Hematopoietic multipotent progenitor cell treated with erythropoietin and hydrocortisone succinate and interleukin-3 and kit ligand, for 4 days (in vitro differentiated cells): ENCODE measurements around the gene TBC1D14.

ENCODE experiments used
- DNase-seq: peaks from one replicate; pipeline ENCODE4 v3.0.0-alpha.2; 2015

TBC1D14 gene

DNA sequence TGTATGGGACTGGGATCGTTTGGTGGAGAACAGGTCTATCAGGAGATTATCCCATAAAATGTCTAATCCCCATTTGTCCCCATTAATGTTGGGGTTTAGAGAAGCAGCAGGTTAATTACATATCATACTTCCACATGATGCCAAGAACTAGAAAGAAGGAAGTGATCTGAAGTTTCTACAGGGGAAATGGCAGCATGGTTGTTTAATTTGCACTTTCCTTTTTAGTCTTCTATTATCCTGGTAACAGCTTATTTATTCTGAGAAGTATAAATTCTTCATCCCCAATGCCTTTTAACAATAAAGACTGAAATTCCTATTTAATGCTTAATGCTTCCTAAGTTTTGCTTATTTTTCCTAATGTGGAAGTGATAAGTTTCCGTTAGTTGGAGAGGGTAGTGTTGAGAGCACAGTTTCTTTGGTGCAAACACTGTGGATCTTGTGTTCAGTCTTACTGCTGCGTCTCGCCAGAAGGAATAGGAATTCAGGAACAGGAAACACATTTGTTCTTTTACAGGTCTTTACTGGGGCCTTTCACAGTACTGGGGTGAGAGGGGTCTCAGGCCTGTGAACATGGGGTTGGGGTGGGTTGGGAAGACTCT is 74.0 kb downstream of the TBC1D14 start:
- DNase-seq = no peak

DNA sequence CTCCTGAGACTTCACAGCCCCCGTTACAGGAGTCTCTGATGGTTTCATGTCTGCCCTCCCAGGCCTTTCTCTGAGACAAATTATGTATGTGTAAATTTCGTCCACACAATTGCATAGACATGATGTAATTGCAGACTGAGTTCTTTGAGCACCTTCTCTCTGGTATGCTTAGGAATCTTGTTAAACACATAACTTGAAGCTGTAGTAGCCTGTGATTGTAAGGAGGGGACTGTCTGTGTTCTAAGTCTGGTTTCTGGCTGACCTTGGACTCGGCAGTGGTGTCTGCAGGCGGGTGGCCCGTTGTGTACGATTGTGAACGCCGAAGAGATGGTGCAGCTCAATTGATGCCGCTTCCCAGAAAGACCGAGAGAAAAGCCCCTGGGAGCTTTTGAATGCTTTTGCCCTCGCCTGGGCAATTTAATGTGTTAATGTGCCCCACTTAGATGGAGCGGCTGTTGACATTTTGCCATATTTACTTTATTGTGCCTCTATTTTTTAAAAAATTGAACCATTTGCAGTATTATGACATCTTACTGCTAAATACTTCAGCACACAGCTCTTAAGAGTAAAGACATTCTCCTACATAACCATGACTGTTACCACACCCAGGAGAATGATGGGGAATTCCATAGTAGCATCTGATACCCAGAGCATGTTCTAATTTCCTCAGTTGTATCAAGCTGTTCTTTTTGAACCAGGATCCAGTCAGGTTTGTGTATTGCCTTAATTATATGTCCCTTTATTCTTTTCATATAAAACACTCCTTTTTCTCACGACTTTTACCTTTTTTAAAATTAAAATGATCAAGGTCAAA is 75.2 kb downstream of the TBC1D14 start:
- no peak for DNase-seq

DNA sequence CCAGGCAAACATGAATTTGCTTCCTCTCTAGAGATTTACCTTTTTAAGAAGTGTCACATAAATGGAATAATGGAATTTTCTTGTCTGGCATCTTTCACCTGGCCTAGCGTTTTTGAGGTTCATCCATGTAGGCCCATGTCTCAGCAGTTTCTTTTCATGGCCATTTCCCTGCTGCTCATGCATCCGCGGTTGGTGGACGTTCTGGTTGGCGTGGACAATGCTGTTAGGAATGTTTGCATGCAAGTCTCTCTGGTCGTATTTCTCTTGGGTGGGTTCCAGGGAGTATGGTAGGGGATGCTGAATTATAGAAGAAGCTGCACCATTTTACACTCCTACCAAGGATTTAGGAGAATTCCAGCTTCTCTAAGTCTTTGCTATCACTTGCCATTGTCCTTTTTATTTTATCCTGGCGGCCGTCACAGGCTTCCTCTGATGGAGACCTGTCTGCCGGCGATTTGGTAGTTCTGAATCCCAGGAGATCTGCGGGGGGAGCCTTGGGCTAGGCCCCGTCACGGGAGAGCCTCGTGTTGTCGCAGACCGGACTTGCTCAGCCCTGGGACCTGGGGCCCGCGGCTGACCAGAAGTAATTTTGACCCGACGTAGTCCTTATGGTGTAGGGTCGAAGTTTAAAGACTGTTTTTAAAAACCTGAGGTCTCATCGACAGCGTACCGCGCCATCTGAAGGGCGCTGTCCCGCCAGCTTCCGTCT is 76.6 kb downstream of the TBC1D14 start:
- no peak for DNase-seq

DNA sequence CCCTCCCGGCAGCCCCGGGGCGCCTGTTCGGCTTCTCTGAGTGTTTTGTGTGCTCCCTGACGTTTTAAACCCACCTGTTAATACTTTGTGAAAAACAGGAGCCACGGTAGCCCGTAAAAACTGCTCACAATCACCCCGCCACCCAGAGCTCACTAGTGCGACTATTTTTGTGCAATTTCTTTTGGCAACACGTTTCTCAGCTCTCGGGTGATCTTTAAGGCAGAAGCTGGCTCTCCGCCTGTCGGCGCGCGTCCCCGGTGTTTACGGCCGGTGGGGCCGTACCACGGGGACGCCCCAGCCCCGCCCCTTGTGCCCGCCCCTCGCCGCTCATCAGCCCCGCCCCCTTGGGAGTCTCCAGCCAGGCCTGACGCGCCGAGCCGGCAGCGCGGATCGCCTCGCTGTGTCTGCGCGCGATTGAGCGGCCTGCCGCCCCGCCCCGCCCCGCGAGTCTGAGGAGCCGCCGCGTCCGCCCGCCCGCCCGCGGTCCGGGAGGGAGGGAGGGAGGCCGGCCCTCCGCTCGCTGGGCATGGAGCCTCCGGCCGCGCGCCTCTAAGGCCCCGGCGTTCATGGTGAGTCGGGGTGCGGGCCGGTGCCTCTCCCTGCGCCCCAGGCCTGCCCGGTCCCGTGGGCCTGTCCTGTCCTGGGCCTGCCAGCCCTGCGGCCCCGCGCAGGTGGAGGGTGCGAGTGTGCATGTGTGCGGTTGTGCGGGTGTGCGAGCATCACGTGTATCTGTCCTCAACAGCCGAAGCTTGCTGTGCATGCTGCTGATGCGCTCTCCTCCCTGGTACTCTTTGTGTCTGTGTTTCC is 77.4 kb downstream of the TBC1D14 start:
- peak; percentile 97 for DNase-seq

DNA sequence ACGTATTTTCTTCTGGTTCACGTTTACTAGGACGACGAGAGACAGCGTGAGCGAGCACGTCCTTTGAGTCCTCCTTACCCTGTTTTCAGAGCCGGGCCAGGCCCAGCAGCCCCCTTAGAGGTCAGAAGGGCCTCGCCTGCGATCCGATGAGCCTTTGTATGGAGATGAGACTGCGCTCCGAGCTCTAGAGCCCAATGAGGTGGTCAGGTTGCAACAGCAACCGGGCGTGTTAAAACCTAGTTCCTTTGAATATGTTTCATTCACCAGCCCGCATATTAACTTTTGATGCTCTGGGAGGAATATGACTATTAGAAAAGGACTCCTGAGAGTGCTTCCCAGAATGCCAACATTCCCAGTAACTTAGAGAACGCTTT is 77.9 kb downstream of the TBC1D14 start:
- no peak for DNase-seq

DNA sequence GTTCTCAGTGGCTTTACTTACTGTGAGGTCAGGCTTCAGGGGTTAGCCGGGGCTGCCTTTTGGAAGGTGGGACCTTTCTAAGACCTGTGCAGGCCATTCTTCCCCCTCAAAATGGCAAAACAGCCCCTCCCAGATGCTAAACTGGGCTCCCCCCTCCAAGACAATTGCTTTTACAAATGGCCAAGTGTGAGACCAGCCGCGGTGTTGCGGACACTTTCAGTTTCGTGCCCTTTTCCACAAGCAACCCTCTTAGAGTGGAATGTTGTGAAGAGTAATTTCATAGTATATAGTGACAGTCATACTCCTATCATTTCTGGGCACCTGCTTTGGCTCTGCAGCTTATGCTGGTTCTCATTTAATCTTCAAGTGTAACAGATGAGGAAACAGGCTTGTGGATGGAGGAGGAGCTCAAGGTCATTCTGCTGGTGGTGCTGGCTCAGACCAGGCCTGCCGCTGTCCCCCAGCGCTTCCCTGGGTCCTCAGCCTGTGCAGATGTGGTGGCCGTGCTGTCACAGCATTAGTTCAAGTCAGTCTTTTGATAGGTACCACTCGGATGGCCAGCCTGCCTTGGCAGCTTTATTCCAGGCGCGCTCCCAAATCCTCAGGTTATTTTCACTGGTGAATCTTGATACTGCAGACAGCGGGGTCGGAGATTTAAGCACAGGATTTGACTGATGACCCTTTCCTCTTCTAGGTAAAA is 78.5 kb downstream of the TBC1D14 start:
- DNase-seq = peak; percentile 33

DNA sequence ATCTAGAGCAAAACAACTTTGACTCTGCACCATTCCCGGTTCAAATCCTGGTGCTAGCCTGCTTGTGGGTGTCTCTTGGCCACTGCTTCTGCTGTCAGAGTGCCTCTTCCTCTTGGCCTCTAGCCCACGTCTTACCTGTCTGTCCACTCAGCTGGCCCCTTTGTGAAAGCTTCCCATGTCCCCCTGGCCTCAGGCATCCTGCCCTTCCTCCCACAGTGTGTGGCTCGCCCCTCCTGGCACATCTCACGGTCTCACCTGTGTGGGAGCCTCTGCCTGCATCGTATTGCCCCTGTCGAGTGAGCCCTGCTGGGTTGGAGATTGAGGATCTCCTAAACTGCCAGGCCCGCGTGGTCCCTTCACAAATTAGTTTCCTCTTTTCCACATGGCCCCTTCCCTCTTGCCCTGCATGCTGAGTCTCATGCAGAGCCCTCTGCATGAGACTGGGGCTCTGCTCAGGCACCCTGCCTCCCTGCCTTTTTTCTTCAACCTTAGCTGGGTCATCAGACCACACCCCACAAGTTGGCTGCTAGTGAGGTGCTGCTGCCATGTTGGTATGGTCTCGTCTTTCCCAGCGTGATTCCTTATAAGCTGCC is 79.8 kb downstream of the TBC1D14 start:
- peak; percentile 24 for DNase-seq

DNA sequence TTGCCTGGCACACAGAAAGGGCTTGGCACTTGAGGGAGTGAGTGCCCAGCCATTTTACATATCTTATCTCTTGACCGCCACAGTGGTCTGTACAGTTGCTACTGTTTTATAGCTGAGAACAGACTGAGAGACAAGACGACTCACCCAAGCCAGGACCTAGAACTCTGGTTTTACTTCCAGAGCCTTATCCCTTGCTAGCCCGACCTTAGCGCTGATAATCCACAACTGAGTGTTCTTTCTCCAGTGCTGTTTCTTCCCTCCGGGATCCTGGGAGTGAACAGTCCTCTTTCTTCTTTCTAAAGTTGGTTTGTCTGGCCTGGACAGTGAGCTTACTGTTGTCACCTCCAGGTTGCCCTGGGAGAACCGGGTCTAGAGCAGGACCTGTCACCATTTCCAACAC is 81.0 kb downstream of the TBC1D14 start:
- peak; percentile 33 for DNase-seq

DNA sequence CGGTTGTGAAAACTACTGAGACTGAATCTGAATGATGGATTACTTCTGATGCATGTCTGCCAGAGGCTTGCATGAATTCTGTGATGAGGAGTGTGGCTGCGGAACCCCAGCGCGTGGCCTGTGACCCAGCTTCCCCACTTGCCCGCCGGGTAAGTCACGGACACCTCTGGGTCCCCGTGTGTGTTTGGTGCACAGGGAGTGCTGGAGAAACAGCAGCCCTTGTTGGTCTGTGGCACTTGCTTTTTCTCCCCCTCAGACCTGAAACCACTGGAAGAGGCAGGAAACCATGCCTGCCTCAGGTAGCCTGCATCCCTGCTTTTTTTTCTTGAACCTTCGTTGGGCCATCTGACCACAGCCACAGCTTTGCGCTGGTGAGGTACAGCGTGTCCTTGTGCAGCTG is 81.6 kb downstream of the TBC1D14 start:
- DNase-seq = no peak

DNA sequence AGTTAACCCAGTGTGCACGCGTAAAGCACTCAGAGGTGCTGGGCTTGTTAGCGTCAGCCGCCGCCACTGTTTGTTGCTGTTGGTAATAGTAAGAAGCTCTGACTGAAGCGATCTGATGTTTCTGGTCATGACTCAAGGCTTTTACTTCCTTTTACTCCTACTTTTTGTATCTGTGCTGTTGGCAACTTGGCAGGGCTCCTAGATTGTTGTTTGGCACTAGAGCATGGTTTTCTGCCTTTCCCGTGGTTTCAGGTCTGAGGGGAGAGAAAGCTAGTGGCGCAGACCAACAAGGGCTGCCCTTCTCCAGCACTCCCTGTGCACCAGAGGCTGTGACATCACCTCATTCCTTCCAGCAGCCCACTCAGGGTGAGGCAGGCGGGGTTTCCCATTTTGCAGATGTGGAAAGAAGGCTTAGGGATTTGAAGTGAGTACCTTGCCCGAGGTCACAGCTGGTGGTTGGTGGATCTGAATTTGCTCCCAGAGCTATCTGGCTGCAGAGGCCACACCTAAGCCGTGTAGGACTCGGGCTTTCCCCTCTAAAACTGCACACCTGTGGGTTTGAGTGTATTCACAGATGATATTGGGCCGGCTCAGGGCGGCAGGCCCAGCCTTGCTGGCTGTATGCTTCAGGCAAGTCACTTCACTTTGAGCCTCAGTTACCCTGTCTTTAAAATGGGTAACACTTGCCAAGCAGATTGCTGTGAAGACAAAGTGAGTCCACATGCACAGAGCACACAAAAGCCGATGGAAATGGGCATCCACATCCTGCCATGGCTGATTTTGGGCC is 82.3 kb downstream of the TBC1D14 start:
- DNase-seq = peak; percentile 83

DNA sequence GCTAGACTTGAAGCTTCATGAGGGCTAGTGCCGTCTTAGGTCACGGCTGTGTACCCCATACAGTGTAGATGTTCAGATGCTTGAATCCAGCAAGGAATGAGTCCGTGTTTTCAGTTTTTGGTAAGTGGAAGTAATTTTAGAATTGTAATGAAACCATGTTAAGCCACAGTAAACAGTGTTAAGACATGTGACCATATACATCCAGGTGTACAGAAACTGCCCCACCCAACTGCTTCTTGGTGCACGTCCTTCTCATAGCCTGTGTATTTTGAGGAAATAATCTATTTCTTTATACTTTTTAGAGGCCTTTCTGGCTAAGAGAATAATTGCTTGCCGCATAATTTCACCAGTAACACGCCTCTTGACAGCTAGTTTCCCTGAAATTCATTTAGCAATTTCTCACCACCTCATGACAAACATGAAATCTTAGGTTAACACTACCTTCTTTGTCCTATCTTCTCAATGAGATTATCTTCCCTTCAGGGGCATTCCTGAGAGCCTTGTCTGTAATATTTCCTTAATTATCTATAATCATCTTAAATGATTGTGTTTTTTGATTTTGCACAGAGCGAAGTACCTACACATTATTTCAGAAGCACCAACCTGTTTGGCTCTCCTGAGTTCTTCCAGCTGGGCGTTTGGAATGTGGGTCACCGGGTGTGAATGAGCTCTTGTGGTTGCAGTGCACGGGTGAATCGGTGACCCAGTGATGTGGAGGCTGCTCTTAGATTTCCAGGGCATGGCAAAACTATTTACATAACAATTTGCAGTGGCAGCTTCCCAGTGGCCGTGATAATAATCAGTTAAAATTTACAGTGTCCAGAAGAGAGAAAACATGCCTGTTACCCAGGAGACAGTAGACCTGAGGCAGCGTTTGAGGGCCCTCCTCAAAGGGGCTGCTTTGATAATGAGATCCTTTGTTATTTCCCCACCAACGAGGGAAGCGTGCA is 83.4 kb downstream of the TBC1D14 start:
- DNase-seq = no peak

DNA sequence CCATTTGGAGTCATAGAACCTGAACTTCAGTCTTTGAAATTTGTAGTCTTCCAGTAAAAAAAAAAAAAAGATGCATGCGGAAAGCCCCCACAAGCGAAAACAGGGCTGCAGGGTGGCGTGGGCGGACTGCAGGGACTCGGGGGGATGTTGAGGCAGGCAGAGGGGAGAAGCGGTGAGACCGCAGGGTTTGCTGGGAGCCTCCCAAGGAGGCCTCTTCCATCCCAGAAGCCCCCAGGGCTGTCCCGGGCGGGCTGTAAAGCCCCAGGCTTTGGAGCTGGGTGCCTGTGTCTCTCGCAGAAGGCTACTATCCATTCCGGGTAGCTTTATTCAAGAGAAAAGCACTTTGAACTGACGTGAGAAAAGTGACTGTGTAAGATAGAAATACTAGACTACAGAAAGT is 86.9 kb downstream of the TBC1D14 start:
- no peak for DNase-seq

DNA sequence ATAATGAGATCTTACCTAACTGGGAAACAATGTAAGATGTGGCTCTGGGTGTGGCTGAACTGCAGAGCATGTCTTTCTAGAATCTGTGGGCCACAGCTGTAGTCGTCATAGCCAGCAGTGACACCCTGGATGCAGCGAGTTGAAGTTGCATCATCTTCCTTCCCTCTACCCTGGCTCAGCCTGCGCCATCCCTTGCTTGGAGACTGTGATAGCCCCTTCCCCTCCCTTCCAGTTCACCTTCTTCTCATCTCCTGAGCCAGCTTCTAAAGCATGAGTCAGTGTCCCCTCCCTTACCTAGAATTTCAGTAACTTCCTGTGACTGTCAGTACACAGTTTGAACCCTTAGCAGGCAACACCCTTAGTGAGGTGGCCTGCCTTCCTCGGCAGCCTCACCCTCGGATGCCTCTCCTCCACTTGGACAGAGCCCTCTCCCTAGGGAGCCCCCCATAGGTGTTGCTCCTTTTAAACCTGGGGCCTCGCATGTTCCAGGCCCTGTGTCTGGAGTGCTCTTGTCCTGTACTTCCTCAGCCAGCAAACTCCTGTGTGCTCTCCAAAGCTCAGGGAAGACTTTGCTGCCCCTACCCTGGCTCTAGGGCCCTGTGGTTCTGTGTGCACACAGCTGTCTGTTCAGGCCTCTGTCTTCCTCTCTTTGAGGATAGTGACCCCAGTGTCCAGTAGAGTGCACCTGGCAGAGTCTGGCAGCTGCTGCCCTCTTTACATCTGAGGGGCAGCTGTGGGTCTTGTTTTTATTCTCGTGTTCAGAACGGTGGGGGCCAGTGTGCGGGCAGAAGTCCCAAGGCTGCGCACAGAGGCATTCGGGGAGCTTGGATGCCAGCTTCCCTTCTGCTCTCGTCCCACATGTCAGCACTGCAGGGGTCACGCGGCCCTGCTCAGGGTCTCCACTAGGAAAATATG is 89.8 kb downstream of the TBC1D14 start:
- peak; percentile 24 for DNase-seq

DNA sequence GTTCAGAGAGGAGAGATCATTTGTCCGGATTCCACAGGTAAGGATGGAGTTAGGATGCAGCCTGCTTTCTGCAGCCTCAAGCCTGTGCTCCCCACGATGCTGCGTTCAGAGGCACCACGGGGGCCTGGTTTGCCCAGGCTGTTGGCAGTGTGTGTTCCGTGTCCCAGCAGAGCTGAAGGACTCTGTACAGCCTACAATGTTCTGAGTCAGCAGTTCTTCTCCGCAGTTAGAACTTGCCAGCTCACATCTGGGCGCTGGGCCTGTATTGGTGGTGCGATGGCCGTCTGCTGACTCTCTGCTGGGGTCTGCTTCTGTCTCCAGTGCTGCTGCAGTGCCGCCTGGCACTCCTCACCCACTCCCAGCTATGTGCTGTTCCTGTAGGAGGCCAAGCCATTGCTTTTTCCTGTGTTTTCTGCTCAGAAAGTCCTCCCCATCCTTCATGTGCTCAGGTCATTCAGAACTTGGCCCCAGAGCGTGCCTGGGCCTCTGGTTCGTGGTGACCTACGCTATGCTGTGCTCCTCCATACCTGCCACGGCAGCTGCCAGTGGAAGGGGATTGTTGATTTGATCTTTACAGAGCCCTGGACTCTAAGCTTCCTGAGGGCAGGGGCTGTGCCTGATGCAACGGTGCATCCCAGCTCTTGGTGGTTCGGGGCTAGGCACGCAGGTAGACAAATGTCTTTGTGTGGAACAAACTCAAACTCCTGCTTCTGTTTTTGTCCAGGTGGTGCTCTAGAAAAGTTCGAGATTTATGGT is 91.0 kb downstream of the TBC1D14 start:
- DNase-seq = no peak

DNA sequence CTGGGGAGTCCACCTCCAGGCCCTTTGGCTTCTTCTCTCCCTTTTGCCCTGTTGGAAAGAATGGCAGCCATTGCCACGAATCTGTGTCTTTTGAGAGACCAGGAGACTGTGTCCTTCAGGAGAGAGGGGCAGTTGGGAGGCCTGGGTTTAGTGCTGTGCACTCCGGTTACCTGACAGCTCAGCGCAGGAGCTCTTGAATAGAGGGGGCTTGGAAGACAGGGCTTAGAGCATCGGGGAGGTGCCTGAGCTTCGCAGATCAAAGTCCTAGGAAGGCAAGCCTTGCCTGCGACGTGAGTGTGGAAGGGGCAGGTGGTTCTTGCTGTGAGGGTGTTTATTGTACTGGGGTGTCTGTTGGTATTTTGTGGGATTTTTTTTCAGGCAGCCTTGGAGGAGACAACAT is 91.6 kb downstream of the TBC1D14 start:
- no peak for DNase-seq

DNA sequence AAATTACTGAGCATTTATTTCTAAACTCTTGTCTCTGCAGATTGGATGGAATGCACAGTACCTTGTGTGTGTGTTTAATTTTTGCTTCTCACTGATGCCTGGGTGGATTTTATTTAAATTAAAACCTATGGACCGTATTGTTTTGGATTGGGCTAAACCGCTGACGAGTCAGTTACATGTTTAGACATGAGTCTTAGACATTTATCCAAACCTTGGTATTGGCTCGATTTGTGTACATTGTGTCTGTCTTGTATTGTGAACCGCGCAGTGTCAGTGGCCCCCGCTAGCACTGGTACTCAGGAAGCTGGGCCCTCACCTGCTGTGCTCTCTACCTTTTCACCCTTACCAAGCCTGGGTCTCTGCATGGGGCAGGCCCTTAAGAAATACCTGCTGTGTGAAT is 92.7 kb downstream of the TBC1D14 start:
- DNase-seq = no peak

DNA sequence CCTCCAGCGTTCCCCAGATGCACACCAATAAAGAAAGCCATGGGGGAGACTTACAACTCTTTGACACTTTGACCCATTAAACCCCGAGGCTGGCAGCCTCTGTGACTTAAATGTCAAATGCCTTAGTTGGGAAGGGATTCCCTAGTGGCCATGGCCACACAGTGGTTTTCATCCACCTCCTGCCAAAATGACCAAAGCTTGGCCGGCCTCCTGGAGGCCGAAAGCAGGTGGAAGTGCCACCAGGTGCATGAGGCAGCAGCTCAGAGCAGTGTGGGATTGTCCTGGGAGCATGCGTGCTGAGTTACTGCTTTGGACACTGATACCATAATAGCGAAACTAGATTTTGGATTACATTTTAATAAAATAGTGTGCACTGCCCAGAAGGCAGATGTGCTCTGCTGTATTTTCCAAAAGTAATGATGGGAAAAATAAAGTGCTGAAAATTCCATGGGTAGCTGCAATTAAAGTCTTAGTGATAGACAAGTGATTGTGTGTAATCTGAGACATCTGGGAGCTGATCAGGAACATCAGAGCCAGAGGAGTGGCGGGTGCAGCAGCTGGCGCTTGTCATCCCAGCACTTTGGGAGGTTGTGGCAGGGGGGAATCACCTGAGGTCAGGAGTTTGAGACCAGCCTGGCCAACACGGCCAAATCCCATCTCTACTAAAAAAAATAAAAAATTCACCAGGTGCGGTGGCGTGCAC is 93.7 kb downstream of the TBC1D14 start:
- no peak for DNase-seq

DNA sequence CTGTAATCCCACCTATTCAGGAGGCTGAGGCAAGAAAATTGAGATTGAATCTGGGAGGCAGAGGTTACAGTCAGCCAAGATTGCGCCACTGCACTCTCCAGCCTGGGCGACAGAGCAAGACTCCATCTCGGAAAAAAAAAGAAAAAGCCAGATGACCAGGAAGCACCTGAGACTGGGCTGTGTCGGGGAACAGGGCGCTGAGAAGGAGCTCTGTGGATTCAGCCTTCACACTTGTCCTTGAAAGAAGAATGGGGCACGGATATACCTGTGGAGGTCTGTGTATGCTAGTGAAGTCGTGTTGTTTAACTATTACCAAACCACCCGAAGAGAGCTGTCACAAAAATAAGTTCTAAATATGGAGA is 94.2 kb downstream of the TBC1D14 start:
- no peak for DNase-seq
